ENCODE results near the gene TCTN1. TPM values are rescaled to one million over a fixed set of nuclear protein-coding genes. Genes with fewer than 3 reads are reported as not detected.
A peak's percentile ranks its signal among the peaks of the same experiment; 100 is the strongest.

The TCTN1 gene
- total and polyA plus RNA-seq, 2 of the 4 experiments (the other 2 are of a cell fraction) = 11.7 to 18.8 TPM

- BruUV-seq (replicated peaks) = no TSS peak
- ATAC-seq (ENCODE audit: low read depth) = no peak
- H3K9me1 ChIP-seq (ENCODE audit: insufficient read depth, low read length) = peaks cover 7% of the 10 kb centered on the region
- no peak overlapping the region for H2BK20ac ChIP-seq (ENCODE audit: low read depth, low read length)
- ChIA-PET CTCF (interaction anchor here (0.6 kb wide), 1 partner anchor 33 kb away, joined by 5 read pairs; no protein-coding TSS in a partner anchor), POLR2A (ENCODE audit: unreplicated experiment) (no interaction called here)
- no peak for DNase-seq
- H3K56ac ChIP-seq (ENCODE audit: extremely low read depth, insufficient read depth, low read length) = no peak overlapping the region
- no peak overlapping the region for H2BK120ac ChIP-seq (ENCODE audit: low read depth, low read length)
- no peak overlapping the region for H2BK15ac ChIP-seq (ENCODE audit: low read depth, low read length)
- H3K4ac ChIP-seq (ENCODE audit: low read depth, low read length) = no peak overlapping the region
- no peak overlapping the region for H4K91ac ChIP-seq (ENCODE audit: insufficient read depth, low read depth, low read length)
- H3K23ac ChIP-seq (ENCODE audit: low read depth, low read length) = peak overlapping the region; percentile 98
- H2BK5ac ChIP-seq (ENCODE audit: low read depth, low read length, poor library complexity, severe bottlenecking) = no peak overlapping the region
- H2AK5ac ChIP-seq (ENCODE audit: low read depth, low read length) = no peak overlapping the region
- H3K9ac ChIP-seq (ENCODE audit: low read depth, low read length) = peak overlapping the region; percentile 77
- H3K79me1 ChIP-seq (ENCODE audit: low read depth in 1 of 2, low read length in 2 of 2) = peaks cover 12 to 49% of the 10 kb centered on the region in 2 experiments; a peak in 3 of 4 replicates
- TF ChIP-seq, protein P1, sequence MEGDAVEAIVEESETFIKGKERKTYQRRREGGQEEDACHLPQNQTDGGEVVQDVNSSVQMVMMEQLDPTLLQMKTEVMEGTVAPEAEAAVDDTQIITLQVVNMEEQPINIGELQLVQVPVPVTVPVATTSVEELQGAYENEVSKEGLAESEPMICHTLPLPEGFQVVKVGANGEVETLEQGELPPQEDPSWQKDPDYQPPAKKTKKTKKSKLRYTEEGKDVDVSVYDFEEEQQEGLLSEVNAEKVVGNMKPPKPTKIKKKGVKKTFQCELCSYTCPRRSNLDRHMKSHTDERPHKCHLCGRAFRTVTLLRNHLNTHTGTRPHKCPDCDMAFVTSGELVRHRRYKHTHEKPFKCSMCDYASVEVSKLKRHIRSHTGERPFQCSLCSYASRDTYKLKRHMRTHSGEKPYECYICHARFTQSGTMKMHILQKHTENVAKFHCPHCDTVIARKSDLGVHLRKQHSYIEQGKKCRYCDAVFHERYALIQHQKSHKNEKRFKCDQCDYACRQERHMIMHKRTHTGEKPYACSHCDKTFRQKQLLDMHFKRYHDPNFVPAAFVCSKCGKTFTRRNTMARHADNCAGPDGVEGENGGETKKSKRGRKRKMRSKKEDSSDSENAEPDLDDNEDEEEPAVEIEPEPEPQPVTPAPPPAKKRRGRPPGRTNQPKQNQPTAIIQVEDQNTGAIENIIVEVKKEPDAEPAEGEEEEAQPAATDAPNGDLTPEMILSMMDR (conservative IDR thresholded peaks at IDR 0.05; ENCODE audit: low read depth, low read length) = no peak
- TF ChIP-seq RFX5 (IDR thresholded peaks at IDR 0.05; ENCODE audit: low read depth, low read length) = no peak
- TF ChIP-seq FOS (IDR thresholded peaks at IDR 0.05; ENCODE audit: low read depth, low read length) = no peak
- no peak for TF ChIP-seq RCOR1 (IDR thresholded peaks at IDR 0.05; ENCODE audit: insufficient replicate concordance, low read length)
- TF ChIP-seq SMC3 (IDR thresholded peaks at IDR 0.05; ENCODE audit: low read depth, low read length) = no peak
- dilution Hi-C loops (cut with HindIII; ENCODE audit: low sequenced_read_pairs, unreplicated experiment) (no loop called here), in situ Hi-C loops (cut with MboI; ENCODE audit: low sequenced_read_pairs) (no loop called here), intact Hi-C loops (cut with micrococcal nuclease) (loop anchor here (5.0 kb wide), 1 partner anchor 35 kb away; no protein-coding TSS in a partner anchor)
- H4K5ac ChIP-seq (ENCODE audit: low read depth, low read length) = no peak overlapping the region
- H3K36me3 ChIP-seq (ENCODE audit: control insufficient read depth, insufficient read depth, low read length) = no peaks in the 10 kb centered on the region
- H3K4me2 ChIP-seq (ENCODE audit: low read depth, low read length) = peak overlapping the region; percentile 95
- no peak overlapping the region for H3K14ac ChIP-seq (replicated peaks; ENCODE audit: low read depth, low read length)
- peak overlapping the region; percentile 85 for H3K4me3 ChIP-seq (ENCODE audit: insufficient read depth, low read depth, low read length)
- H4K20me1 ChIP-seq (ENCODE audit: insufficient read depth, low read length) = peaks cover 42% of the 10 kb centered on the region
- H3K4me1 ChIP-seq (ENCODE audit: control insufficient read depth, insufficient read depth, low read length) = peaks cover 15% of the 10 kb centered on the region
- 7% methylated on average over 3 of the region's 8 CpGs; no CpG with 5 or more reads in 1 of the 2 experiments for WGBS, 2 experiments (ENCODE audit: extremely low coverage in 2 of 2, insufficient read length in 1 of 2)
- H2AK9ac ChIP-seq (replicated peaks; ENCODE audit: low read depth, low read length, poor library complexity) = peak overlapping the region; percentile 90
- H3K18ac ChIP-seq (ENCODE audit: low read depth, low read length) = no peak overlapping the region
- H3K27me3 ChIP-seq (ENCODE audit: control insufficient read depth, insufficient read depth, low read length) = no peaks in the 10 kb centered on the region
- no peak overlapping the region; the same call in 1 of the 2 replicates for H3K27ac ChIP-seq (ENCODE audit: insufficient read depth, low read length)
- no peak overlapping the region for H4K8ac ChIP-seq (ENCODE audit: low read depth in 2 of 2, low read length in 2 of 2)
- H2AFZ ChIP-seq (replicated peaks; ENCODE audit: low read length, poor library complexity) = peak overlapping the region; percentile 93
- H3K9me3 ChIP-seq (ENCODE audit: control insufficient read depth, insufficient read depth, low read length) = no peaks in the 10 kb centered on the region
Measured at GRCh38 chr12:110581931-110582275, 32.0 kb upstream of the TCTN1 start.

Measured in IMR-90 (cell line).